Measurements from ENCODE around the gene LRRC4C. TPM values are rescaled to one million over a fixed set of nuclear protein-coding genes. Genes with fewer than 3 reads are reported as not detected.

LRRC4C gene
- total and polyA plus RNA-seq, 2 experiments from 2014 or later, result 0.35 to 1.1 TPM

DNA sequence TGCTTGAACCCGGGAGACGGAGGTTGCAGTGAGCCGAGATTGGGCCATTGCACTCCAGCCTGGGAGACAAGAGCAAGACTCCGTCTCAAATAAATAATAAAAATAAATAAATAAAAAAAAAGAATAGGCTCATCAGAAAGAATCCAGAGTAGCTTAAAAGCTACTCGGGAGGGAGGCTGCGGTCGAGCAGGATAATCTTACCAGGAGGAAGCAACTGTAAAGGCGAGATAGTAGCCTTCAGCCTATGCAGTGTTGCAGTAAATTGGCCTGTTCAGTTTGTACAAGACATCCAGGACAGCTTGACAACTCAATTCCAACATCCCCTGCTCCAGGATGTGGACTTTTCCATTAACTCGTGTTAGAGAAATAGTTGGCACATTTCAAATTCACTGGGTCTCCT, 1164.7 kb downstream of the LRRC4C start (continued):
- TF ChIP-seq, protein P1, sequence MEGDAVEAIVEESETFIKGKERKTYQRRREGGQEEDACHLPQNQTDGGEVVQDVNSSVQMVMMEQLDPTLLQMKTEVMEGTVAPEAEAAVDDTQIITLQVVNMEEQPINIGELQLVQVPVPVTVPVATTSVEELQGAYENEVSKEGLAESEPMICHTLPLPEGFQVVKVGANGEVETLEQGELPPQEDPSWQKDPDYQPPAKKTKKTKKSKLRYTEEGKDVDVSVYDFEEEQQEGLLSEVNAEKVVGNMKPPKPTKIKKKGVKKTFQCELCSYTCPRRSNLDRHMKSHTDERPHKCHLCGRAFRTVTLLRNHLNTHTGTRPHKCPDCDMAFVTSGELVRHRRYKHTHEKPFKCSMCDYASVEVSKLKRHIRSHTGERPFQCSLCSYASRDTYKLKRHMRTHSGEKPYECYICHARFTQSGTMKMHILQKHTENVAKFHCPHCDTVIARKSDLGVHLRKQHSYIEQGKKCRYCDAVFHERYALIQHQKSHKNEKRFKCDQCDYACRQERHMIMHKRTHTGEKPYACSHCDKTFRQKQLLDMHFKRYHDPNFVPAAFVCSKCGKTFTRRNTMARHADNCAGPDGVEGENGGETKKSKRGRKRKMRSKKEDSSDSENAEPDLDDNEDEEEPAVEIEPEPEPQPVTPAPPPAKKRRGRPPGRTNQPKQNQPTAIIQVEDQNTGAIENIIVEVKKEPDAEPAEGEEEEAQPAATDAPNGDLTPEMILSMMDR (conservative IDR thresholded peaks at IDR 0.05; ENCODE audit: low read depth in 2 of 2), result no peak
- no peak for TF ChIP-seq EZH2phosphoT487 (IDR thresholded peaks at IDR 0.05; ENCODE audit: unreplicated experiment)
- TF ChIP-seq, protein P2, sequence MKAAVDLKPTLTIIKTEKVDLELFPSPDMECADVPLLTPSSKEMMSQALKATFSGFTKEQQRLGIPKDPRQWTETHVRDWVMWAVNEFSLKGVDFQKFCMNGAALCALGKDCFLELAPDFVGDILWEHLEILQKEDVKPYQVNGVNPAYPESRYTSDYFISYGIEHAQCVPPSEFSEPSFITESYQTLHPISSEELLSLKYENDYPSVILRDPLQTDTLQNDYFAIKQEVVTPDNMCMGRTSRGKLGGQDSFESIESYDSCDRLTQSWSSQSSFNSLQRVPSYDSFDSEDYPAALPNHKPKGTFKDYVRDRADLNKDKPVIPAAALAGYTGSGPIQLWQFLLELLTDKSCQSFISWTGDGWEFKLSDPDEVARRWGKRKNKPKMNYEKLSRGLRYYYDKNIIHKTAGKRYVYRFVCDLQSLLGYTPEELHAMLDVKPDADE (IDR thresholded peaks at IDR 0.05), result no peak
- TF ChIP-seq STAT1 (IDR thresholded peaks at IDR 0.05; ENCODE audit: unreplicated experiment), result no peak

DNA sequence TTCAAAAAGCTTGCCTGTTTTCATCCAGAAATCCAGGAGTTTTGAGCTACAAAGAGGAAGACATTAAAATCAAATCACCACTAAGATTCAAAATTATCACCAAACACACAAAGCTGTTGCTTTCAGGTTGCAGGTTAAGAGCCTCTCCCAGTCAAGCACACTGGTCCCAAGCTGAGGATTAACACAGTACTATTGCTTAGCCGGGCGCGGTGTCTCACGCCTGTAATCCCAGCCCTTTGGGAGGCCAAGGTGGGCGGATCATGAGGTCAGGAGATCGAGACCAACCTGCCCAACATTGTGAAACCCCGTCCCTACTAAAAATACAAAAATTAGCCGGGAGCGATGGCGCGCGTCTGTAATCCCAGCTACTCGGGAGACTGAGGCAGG, 1165.1 kb downstream of the LRRC4C start:
- Histone ChIP-seq H2AFZ (no peak overlapping the region), H3K4me3 (no peak overlapping the region), H3K27ac (ENCODE audit: low read depth) (no peak overlapping the region), H3K79me2 (replicated peaks; ENCODE audit: insufficient read depth) (no peaks in the 10 kb centered on the region), H3K36me3 (ENCODE audit: insufficient read depth) (no peaks in the 10 kb centered on the region), H3K27me3 (ENCODE audit: insufficient read depth) (peaks cover 36% of the 10 kb centered on the region), H3F3A (replicated peaks; ENCODE audit: low read depth) (0 out of 2 replicates have a peak, but pooled peaks cover 2% of the 10 kb centered on the region), H4K20me1 (replicated peaks; ENCODE audit: insufficient read depth) (peaks cover 4% of the 10 kb centered on the region; the same call in 1 of the 2 replicates), H3K9me2 (ENCODE audit: insufficient read depth) (0 out of 2 replicates have a peak, but pooled peaks cover under 1% of the 10 kb centered on the region), H3K4me1 (ENCODE audit: insufficient read depth) (peaks cover 31% of the 10 kb centered on the region), H3K4me2 (no peak overlapping the region)
- no peaks in the 10 kb centered on the region for H3K36me3 Mint-ChIP-seq (ENCODE audit: low read depth)
- H3K9me3 Mint-ChIP-seq, result no peaks in the 10 kb centered on the region; the same call in 2 of the 3 replicates
- ATAC-seq (peak; percentile 20), DNase-seq (ENCODE audit: low spot score) (no peak)
- peaks cover 29% of the 10 kb centered on the region for H3K4me1 Mint-ChIP-seq
- H3K4me3 Mint-ChIP-seq, result peak overlapping the region; percentile 85; the same call in 2 of the 3 replicates
- H3K27ac Mint-ChIP-seq, result no peak overlapping the region
- peaks cover 39% of the 10 kb centered on the region for H3K27me3 Mint-ChIP-seq (ENCODE audit: insufficient read depth, low read depth, poor library complexity)
- TF ChIP-seq JUNB (IDR thresholded peaks at IDR 0.05; ENCODE audit: unreplicated experiment) (no peak), STAT1 (IDR thresholded peaks at IDR 0.05; ENCODE audit: unreplicated experiment) (no peak), NANOG (IDR thresholded peaks at IDR 0.05; ENCODE audit: borderline replicate concordance) (no peak), EZH2 (IDR thresholded peaks at IDR 0.05; ENCODE audit: low read depth, unreplicated experiment) (no peak), ZNF114 (CRISPR knock-in tag; IDR thresholded peaks at IDR 0.05) (no peak), POLR2AphosphoS5 (IDR thresholded peaks at IDR 0.05; ENCODE audit: low read depth) (no peak), ZNF331 (CRISPR knock-in tag; IDR thresholded peaks at IDR 0.05; ENCODE audit: low read depth) (no peak), CREB1 (CRISPR knock-in tag; IDR thresholded peaks at IDR 0.05; ENCODE audit: low read depth) (no peak)
- TF ChIP-seq, protein P2 (IDR thresholded peaks at IDR 0.05), result no peak
- TF ChIP-seq, protein P3, sequence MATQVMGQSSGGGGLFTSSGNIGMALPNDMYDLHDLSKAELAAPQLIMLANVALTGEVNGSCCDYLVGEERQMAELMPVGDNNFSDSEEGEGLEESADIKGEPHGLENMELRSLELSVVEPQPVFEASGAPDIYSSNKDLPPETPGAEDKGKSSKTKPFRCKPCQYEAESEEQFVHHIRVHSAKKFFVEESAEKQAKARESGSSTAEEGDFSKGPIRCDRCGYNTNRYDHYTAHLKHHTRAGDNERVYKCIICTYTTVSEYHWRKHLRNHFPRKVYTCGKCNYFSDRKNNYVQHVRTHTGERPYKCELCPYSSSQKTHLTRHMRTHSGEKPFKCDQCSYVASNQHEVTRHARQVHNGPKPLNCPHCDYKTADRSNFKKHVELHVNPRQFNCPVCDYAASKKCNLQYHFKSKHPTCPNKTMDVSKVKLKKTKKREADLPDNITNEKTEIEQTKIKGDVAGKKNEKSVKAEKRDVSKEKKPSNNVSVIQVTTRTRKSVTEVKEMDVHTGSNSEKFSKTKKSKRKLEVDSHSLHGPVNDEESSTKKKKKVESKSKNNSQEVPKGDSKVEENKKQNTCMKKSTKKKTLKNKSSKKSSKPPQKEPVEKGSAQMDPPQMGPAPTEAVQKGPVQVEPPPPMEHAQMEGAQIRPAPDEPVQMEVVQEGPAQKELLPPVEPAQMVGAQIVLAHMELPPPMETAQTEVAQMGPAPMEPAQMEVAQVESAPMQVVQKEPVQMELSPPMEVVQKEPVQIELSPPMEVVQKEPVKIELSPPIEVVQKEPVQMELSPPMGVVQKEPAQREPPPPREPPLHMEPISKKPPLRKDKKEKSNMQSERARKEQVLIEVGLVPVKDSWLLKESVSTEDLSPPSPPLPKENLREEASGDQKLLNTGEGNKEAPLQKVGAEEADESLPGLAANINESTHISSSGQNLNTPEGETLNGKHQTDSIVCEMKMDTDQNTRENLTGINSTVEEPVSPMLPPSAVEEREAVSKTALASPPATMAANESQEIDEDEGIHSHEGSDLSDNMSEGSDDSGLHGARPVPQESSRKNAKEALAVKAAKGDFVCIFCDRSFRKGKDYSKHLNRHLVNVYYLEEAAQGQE (IDR thresholded peaks at IDR 0.05; ENCODE audit: unreplicated experiment), result no peak
- TF ChIP-seq, protein P1 (conservative IDR thresholded peaks at IDR 0.05; ENCODE audit: low read depth in 2 of 2), result no peak

All from GM23338 (cell line).